ENCODE results near the gene ACOT8.
"Not testable (repeated sequence)": the region's sequence is repeated elsewhere in the genome, so short reads cannot be mapped to it uniquely, and the experiment has no call there.

The ACOT8 gene

GRCh38 chr20:45850926-45851325 is 6.3 kb downstream of the ACOT8 start:
- no peak for DNase-seq

- DNase-seq, result no peak
Observed at GRCh38 chr20:45850238-45850637, 7.0 kb downstream of the ACOT8 start.

GRCh38 chr20:45848969-45849582 is 8.1 kb downstream of the ACOT8 start:
- DNase-seq, result no peak

- no peak for DNase-seq
Observed at GRCh38 chr20:45848421-45848820, 8.8 kb downstream of the ACOT8 start.

GRCh38 chr20:45845452-45845851 is 11.7 kb downstream of the ACOT8 start:
- DNase-seq, result no peak

GRCh38 chr20:45843506-45843905 is 13.7 kb downstream of the ACOT8 start:
- no peak for DNase-seq

GRCh38 chr20:45842169-45842812 is 14.9 kb downstream of the ACOT8 start:
- DNase-seq, result no peak

GRCh38 chr20:45841407-45842129 is 15.6 kb downstream of the ACOT8 start:
- DNase-seq, result no peak

- no peak for DNase-seq
Observed at GRCh38 chr20:45840700-45841198, 16.4 kb downstream of the ACOT8 start.

GRCh38 chr20:45836841-45837240 is 20.4 kb downstream of the ACOT8 start:
- DNase-seq, result no peak

- no peak for DNase-seq
Observed at GRCh38 chr20:45835825-45836224, 21.4 kb downstream of the ACOT8 start.

GRCh38 chr20:45835329-45835765 is 21.8 kb downstream of the ACOT8 start:
- no peak for DNase-seq

GRCh38 chr20:45834797-45835161 is 22.4 kb downstream of the ACOT8 start:
- no peak for DNase-seq

- DNase-seq, result peak; percentile 39
Observed at GRCh38 chr20:45833883-45834796, 23.1 kb downstream of the ACOT8 start.

GRCh38 chr20:45833030-45833882 is 23.9 kb downstream of the ACOT8 start, which contains the start of gene SNX21:
TSS of gene SNX21 (plus strand) at chr20:45833799. CDS start at chr20:45833920, 121 bp downstream.
- DNase-seq, result peak; percentile 57

- no peak for DNase-seq
Observed at GRCh38 chr20:45832619-45833018, 24.6 kb downstream of the ACOT8 start.

GRCh38 chr20:45829673-45830106 is 27.5 kb downstream of the ACOT8 start:
- not testable (repeated sequence) for DNase-seq

GRCh38 chr20:45828589-45828988 is 28.6 kb downstream of the ACOT8 start:
- DNase-seq, result no peak

GRCh38 chr20:45827712-45828111 is 29.5 kb downstream of the ACOT8 start:
- no peak for DNase-seq

- DNase-seq, result no peak
Observed at GRCh38 chr20:45827030-45827652, 30.1 kb downstream of the ACOT8 start, which contains the start of gene TNNC2. TSS of gene TNNC2 (minus strand) at chr20:45827312. CDS start at chr20:45827248, 64 bp downstream.
